ENCODE measurements around the gene LRRC4C. TPM values are rescaled to one million over a fixed set of nuclear protein-coding genes. Genes with fewer than 3 reads are reported as not detected.

LRRC4C gene
- total RNA-seq, 6 donors from 2014 or later = 0.37 to 1.2 (median 1.0) TPM; not detected in 2

- no peak overlapping the region for H3K4me3 ChIP-seq
- no peak for TF ChIP-seq CTCF (IDR thresholded peaks at IDR 0.05)
- H3K27ac ChIP-seq = no peak overlapping the region
- no peaks in the 10 kb centered on the region for H3K27me3 ChIP-seq
- DNase-seq (no peak), ATAC-seq (ENCODE audit: low FRiP score in 2 of 2) (no peak)
- no peaks in the 10 kb centered on the region for H3K9me3 ChIP-seq
- no peaks in the 10 kb centered on the region for H3K36me3 ChIP-seq
- no peaks in the 10 kb centered on the region for H3K4me1 ChIP-seq
Observed at GRCh38 chr11:40763046-40763445, 696.4 kb downstream of the LRRC4C start.

GRCh38 chr11:40759341-40759740, 700.1 kb downstream of the LRRC4C start:
- 86 to 89% methylated on average over 3 of the region's 3 CpGs for WGBS, 2 donors
- Histone ChIP-seq H3K4me1 (no peaks in the 10 kb centered on the region), H3K36me3 (no peaks in the 10 kb centered on the region), H3K9me3 (no peaks in the 10 kb centered on the region), H3K4me3 (no peak overlapping the region), H3K27me3 (no peaks in the 10 kb centered on the region), H3K27ac (no peak overlapping the region)
- TF ChIP-seq POLR2A (IDR thresholded peaks at IDR 0.05) (no peak), CTCF (IDR thresholded peaks at IDR 0.05) (no peak), POLR2AphosphoS5 (IDR thresholded peaks at IDR 0.05) (no peak), EP300 (IDR thresholded peaks at IDR 0.05) (no peak)
- no peak for ATAC-seq (ENCODE audit: low FRiP score in 2 of 2)
- DNase-seq = no peak

- Histone ChIP-seq H3K9me3 (peaks cover 0 to 5% (median 0%) of the 10 kb centered on the region in 4 donors), H3K27ac (no peak overlapping the region), H3K4me1 (no peaks in the 10 kb centered on the region), H3K36me3 (no peaks in the 10 kb centered on the region), H3K4me3 (no peak overlapping the region), H3K27me3 (no peaks in the 10 kb centered on the region)
- 64 to 79% methylated on average over 2 of the region's 2 CpGs for WGBS, 2 donors
- no peak for TF ChIP-seq EP300 (IDR thresholded peaks at IDR 0.05)
- no peak for TF ChIP-seq POLR2A (IDR thresholded peaks at IDR 0.05)
- no peak for TF ChIP-seq CTCF (IDR thresholded peaks at IDR 0.05)
- no peak for TF ChIP-seq POLR2AphosphoS5 (IDR thresholded peaks at IDR 0.05)
- no peak for ATAC-seq (ENCODE audit: low FRiP score in 2 of 2)
- DNase-seq = no peak
Observed at GRCh38 chr11:40754297-40754696, 705.2 kb downstream of the LRRC4C start.

GRCh38 chr11:40746282-40746681, 713.2 kb downstream of the LRRC4C start:
- no peak for TF ChIP-seq CTCF (IDR thresholded peaks at IDR 0.05)
- no peak for TF ChIP-seq POLR2AphosphoS5 (IDR thresholded peaks at IDR 0.05)
- TF ChIP-seq EP300 (IDR thresholded peaks at IDR 0.05) = no peak
- no peak for TF ChIP-seq POLR2A (IDR thresholded peaks at IDR 0.05)
- no peak for DNase-seq
- H3K27me3 ChIP-seq = no peaks in the 10 kb centered on the region
- no peak overlapping the region for H3K27ac ChIP-seq
- no peaks in the 10 kb centered on the region for H3K36me3 ChIP-seq
- peaks cover 0 to 12% (median 0%) of the 10 kb centered on the region in 4 donors for H3K9me3 ChIP-seq
- peak in 1 of 2 donors; percentile 26 for ATAC-seq (ENCODE audit: low FRiP score in 2 of 2)
- WGBS, 2 donors = 74 to 89% methylated on average over 3 to 4 of the region's 4 CpGs
- H3K4me1 ChIP-seq = no peaks in the 10 kb centered on the region
- no peak overlapping the region for H3K4me3 ChIP-seq

GRCh38 chr11:40732132-40732531, 727.3 kb downstream of the LRRC4C start:
- no peaks in the 10 kb centered on the region for H3K36me3 ChIP-seq
- no peaks in the 10 kb centered on the region for H3K4me1 ChIP-seq
- H3K4me3 ChIP-seq = no peak overlapping the region
- ATAC-seq (ENCODE audit: low FRiP score in 2 of 2) = no peak
- WGBS, 2 donors = 47 to 49% methylated on average over 4 of the region's 4 CpGs
- no peak for TF ChIP-seq POLR2A (IDR thresholded peaks at IDR 0.05)
- TF ChIP-seq CTCF (IDR thresholded peaks at IDR 0.05) = no peak
- TF ChIP-seq EP300 (IDR thresholded peaks at IDR 0.05) = no peak
- TF ChIP-seq POLR2AphosphoS5 (IDR thresholded peaks at IDR 0.05) = no peak
- no peak overlapping the region for H3K27ac ChIP-seq
- no peaks in the 10 kb centered on the region for H3K27me3 ChIP-seq
- DNase-seq = no peak
- H3K9me3 ChIP-seq = peaks cover 0 to 4% (median 0%) of the 10 kb centered on the region in 4 donors
